Caki2 (cell line): Measurements from ENCODE around the gene DCK. TPM values are rescaled to one million over a fixed set of nuclear protein-coding genes. Genes with fewer than 3 reads are reported as not detected.
"Not testable (repeated sequence)": the region's sequence is repeated elsewhere in the genome, so short reads cannot be mapped to it uniquely, and the experiment has no call there.

Experiments used
- DNase-seq: peaks from one replicate; pipeline ENCODE4 v3.0.0-alpha.2; 2015; ENCODE audit warnings: low read depth
- in situ Hi-C: cut with HindIII; loops from 2 replicates; pipeline ENCODE4 v1.10.0; 2016; ENCODE audit warnings: low sequenced_read_pairs, low pct_unique_long_range_greater_than_20kb, mixed read lengths
- total RNA-seq: library from RNA; depleted of rRNA; stranded (reverse); fragments of >200 nt; shearing (Covaris generic); gene quantifications from 2 replicates; pipeline ENCODE4 v1.2.3, GENCODE V29; 2014; ENCODE audit warnings: low replicate concordance; rRNA removed

Gene DCK
- total RNA-seq, 1 experiment from 2014 or later, result 25.8 TPM

GRCh38 chr4:71049395-71049794, 55.9 kb downstream of the DCK start:
- DNase-seq, result no peak
- in situ Hi-C loops, result no loop called here

DNA sequence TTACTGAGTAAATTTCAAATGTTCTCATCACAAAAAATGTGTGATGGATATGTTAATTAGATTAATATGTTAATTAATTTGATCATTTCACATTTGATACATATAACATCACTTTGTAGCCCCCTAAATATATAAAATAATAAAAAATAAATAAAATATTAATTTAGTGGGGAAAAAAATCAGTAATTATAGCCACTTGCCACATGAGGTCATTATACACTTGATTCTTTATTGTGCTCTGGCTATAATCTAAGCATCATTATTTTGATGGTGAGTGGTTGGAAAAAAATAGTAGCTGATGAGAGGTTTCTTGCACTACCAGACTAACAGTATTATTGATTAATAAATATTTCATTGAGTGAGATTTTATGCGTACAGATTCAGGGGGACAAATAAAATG, 57.4 kb downstream of the DCK start:
- DNase-seq, result no peak
- in situ Hi-C loops, result no loop called here

- in situ Hi-C loops, result no loop called here
Measured at GRCh38 chr4:71052034-71052433, 58.6 kb downstream of the DCK start.

GRCh38 chr4:71052716-71053115, 59.3 kb downstream of the DCK start:
- in situ Hi-C loops, result no loop called here

More at GRCh38 chr4:71052034-71052433, 58.6 kb downstream of the DCK start:
- no peak for DNase-seq

DNA sequence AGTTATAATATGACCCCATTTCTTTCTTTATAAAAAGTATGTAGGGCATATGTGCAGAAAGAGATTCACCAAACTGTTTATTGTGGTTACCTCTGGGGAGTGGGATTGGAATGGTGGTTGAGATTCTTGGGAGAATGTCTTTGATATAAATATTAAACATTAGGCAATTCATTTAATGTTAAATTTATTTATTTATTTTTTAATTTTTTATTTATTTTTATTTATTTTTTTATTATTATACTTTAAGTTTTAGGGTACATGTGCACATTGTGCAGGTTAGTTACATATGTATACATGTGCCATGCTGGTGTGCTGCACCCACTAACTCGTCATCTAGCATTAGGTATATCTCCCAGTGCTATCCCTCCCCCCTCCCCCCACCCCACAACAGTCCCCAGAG, 60.2 kb downstream of the DCK start:
- in situ Hi-C loops, DNase-seq: not testable (repeated sequence)

More at GRCh38 chr4:71052716-71053115, 59.3 kb downstream of the DCK start:
- no peak for DNase-seq

GRCh38 chr4:71059573-71059972, 66.1 kb downstream of the DCK start:
- DNase-seq, in situ Hi-C loops: not testable (repeated sequence)

GRCh38 chr4:71062436-71062835, 69.0 kb downstream of the DCK start:
- in situ Hi-C loops, result no loop called here

DNA sequence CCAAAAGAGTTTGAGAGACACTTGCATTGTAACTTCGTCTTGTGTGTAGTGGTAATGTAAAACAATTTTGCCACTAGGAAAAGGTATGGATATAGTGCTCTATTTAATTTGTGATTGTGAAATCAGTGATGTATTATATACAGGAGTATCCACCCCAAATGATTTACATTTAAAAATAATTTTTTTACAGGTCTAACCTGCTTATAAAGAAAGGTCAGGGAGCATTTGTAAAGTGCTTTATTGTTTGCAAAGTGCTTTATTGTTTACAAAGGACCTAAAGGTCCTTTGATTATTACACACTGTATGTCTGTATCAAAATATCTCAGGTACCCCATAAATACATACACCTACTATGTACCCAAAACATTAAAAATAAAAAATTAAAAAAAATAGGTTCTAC, 70.3 kb downstream of the DCK start:
- DNase-seq, result no peak
- in situ Hi-C loops, result no loop called here

More at GRCh38 chr4:71062436-71062835, 69.0 kb downstream of the DCK start:
- DNase-seq, result no peak

GRCh38 chr4:71064521-71064920, 71.1 kb downstream of the DCK start:
- in situ Hi-C loops, result no loop called here
- DNase-seq, result no peak

GRCh38 chr4:71065991-71066510, 72.6 kb downstream of the DCK start:
- in situ Hi-C loops, result no loop called here
- DNase-seq, result no peak

DNA sequence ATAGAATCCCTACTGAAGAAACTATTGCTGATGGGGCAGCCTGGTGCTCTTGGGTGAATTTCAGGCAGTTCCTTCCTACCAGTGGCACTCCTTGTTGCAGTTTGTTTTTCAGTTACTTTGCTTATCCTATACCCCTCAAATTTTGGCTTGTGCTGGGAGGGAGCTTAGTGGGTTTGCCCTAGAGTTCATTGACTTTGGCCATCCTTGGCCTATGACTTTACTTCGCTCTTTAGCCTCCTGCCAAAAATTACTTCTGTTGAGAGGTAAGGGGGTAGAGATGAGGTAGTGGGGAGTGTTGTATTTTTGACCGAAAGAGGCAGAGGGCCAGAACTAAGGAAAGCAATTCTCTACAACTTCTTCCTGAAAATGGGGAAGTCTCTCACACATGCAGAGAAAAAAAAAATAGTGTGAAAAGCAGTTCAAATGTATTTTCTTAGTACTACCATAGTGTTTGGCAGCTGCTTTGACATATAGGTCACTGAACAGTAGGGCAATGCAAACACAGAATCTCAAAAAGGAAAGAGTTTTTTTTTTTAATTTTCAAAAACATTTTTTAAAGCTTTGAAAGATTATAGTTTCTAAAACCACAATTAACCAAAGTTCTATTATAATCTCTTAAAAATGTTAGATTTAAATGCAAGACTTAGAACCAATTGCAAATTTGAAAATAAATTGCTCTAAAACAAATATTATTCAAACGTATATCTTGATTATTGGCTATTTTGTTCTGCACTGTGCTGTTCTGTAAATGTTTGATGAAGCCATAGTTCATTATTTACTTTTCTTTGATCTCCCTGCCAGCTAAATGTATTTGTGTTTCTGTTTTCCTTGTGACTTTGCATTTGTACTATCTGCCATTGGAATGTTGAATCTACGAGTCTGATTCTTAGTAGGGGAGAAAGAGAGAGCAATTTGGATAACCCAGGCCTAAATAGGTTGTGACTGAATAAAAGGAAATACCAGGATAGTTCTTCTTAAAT, 73.6 kb downstream of the DCK start:
- in situ Hi-C loops, result no loop called here
- DNase-seq, result no peak

GRCh38 chr4:71069063-71069462, 75.6 kb downstream of the DCK start:
- in situ Hi-C loops, result no loop called here
- DNase-seq, result no peak

- in situ Hi-C loops, result no loop called here
- DNase-seq, result no peak
Measured at GRCh38 chr4:71070015-71070414, 76.6 kb downstream of the DCK start.

GRCh38 chr4:71074452-71075299, 81.2 kb downstream of the DCK start:
- DNase-seq, result no peak
- in situ Hi-C loops, result no loop called here

Other genes with a start within 250 kb of the DCK start
- 95.2 and 97.6 TPM in 2 replicates for gene GRSF1, start 153.8 kb upstream of the DCK start, total RNA-seq
- 2.6 and 3.3 TPM in 2 replicates for gene MOB1B, start 91.3 kb upstream of the DCK start, total RNA-seq